ENCODE data around the gene BRINP3.

Gene BRINP3

DNA sequence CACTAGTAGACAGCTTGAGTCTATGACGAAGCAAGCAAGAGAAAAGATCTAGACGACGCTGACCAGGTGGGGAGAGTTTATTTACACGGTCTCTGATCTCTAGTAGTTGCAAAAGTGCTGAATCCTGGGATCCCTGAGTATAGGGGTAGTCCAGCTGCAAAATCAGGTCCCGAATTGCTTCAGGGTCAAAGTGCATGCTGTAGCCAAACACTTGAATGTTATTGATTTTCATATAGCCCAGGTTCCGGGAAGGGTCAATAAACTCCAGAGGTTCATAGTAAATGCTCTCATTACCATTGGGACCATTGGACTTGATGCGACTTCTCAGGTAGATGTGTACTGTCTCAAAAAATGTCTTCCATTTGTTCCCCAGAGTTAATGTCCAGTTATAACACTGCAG is 379.6 kb downstream of the BRINP3 start:
- DNase-seq: no peak

DNA sequence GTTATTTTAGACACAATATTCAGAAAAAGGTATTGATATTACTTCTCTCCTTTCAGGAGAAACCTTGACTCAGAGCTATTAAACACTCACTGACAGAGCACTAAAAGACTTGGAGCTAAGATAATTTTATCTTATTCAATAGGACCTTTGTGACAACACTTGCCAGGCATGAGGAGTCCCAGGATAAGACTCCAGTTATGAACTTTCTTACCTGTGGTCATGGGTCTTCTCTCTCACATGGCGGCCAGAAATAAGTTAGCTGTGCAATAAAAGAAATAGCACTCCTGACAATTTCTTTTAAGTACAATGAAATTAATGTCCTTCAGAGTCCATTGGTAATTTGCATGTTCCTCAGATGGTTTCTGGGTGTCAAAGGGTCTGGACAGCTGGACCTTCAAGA is 382.1 kb downstream of the BRINP3 start:
- no peak for DNase-seq

GRCh38 chr1:190084552-190084951 is 393.1 kb downstream of the BRINP3 start:
- DNase-seq: no peak

GRCh38 chr1:190068304-190068703 is 409.4 kb downstream of the BRINP3 start:
- no peak for DNase-seq

- DNase-seq: no peak
Measured at GRCh38 chr1:190067592-190067991, 410.1 kb downstream of the BRINP3 start.

DNA sequence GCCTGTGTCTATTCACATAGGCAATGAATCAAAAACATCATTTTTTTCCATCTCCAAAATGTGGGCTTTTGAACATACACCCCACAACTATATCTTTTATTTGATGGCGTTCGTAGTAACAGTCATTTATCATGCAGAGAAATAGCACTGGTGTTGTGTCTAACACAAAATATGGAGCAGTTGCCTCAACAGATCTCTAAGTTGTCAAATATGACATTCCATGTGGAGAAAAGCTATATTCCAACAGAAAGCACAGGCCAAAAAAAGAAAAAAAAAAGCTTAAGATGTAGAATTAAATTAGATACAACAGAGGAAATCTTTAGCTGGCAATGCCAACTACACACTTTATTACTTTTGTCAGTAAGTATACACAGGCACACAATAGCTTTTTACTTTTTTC is 411.7 kb downstream of the BRINP3 start:
- DNase-seq: no peak

- DNase-seq: no peak
Measured at GRCh38 chr1:190049314-190049713, 428.4 kb downstream of the BRINP3 start.

Data from SIG-M5 (cell line).